HCT116 (cell line): ENCODE measurements around the gene CAB39.

ENCODE experiments used
- CTCF ChIP-seq, 3 experiments: fragments of 200-600 bp in 1 of 3; sonication (generic) in 1 of 3; IDR thresholded peaks in 2 of 3; conservative IDR thresholded peaks in 1 of 3; 2 replicates each; pipeline ENCODE4 v1.5.1; 2012 to 2017; ENCODE audit warnings: low read depth in 2 of 3, low read length in 2 of 3, antibody characterized with exemption in 1 of 3, borderline replicate concordance in 1 of 3, control low read depth in 1 of 3, mild to moderate bottlenecking in 1 of 3, mixed read lengths in 1 of 3, mixed run types in 1 of 3, moderate library complexity in 1 of 3; ENCODE audit not compliant: insufficient read depth in 1 of 3
- EGR1 ChIP-seq: IDR thresholded peaks from 2 replicates; pipeline ENCODE4 v1.6.1; 2012; ENCODE audit warnings: low read depth
- ELF1 ChIP-seq: IDR thresholded peaks from 2 replicates; pipeline ENCODE4 v1.6.1; 2012; ENCODE audit warnings: low read depth, borderline replicate concordance
- EZH2 ChIP-seq: fragments of 200-600 bp; sonication (generic); IDR thresholded peaks from 2 replicates; pipeline ENCODE4 v1.6.1; 2017; ENCODE audit warnings: antibody characterized with exemption, mixed run types
- EZH2phosphoT487 ChIP-seq: fragments of 200-600 bp; IDR thresholded peaks from 2 replicates; pipeline ENCODE4 v1.6.1; 2018; ENCODE audit warnings: antibody characterized with exemption, borderline replicate concordance
- JUND ChIP-seq: IDR thresholded peaks from 2 replicates; pipeline ENCODE4 v1.6.1; 2012
- POLR2A ChIP-seq: IDR thresholded peaks from 2 replicates; pipeline ENCODE4 v1.7.0; 2011; ENCODE audit warnings: borderline replicate concordance; ENCODE audit not compliant: insufficient read depth, insufficient read length; ENCODE audit errors: extremely low read depth
- POLR2AphosphoS5 ChIP-seq: IDR thresholded peaks from 2 replicates; pipeline ENCODE4 v1.6.1; 2011; ENCODE audit warnings: mild to moderate bottlenecking, low read depth, low read length, moderate library complexity
- SIN3A ChIP-seq: IDR thresholded peaks from 2 replicates; pipeline ENCODE4 v1.6.1; 2012; ENCODE audit warnings: low read depth
- SP1 ChIP-seq: IDR thresholded peaks from 2 replicates; pipeline ENCODE4 v1.6.1; 2012; ENCODE audit warnings: low read depth
- TCF7L2 ChIP-seq: IDR thresholded peaks from 2 replicates; pipeline ENCODE4 v1.7.0; 2011; ENCODE audit warnings: borderline replicate concordance, inconsistent platforms; ENCODE audit not compliant: insufficient read depth, insufficient read length; ENCODE audit errors: extremely low read depth
- ZNF274 ChIP-seq: fragments of 200-500 bp; sonication (Bioruptor generic); IDR thresholded peaks from 2 replicates; pipeline ENCODE4 v1.6.1; 2014; ENCODE audit warnings: mild to moderate bottlenecking, low read depth, low read length, inconsistent platforms
- TF ChIP-seq, protein P1 (sequence below): IDR thresholded peaks from 2 replicates; pipeline ENCODE4 v1.6.1; 2012
- TF ChIP-seq, protein P2 (sequence below): IDR thresholded peaks from 2 replicates; pipeline ENCODE4 v1.6.1; 2012; ENCODE audit warnings: low read depth

DNA sequence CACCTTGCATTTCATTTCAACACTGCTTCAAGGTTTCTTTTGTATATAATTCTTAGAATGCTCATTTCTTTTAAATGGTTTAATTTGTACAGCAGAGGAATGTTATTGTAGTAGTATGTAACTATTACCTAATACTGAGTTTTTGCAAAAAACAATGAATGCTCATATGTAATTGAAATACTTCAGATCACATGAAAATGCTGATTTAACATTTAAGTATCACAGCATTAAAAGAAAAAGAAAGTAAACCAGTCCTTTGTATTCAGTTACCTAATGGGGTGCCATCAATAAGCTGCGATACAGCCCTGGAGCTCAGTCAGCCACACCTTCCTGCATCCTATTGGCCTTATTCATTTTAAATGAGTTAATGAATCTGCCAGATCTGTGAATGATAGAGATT, 106.8 kb downstream of the CAB39 start:
- TF ChIP-seq POLR2AphosphoS5 = no peak
- TF ChIP-seq JUND = no peak
- TF ChIP-seq SIN3A = no peak
- no peak for TF ChIP-seq CTCF (IDR thresholded peaks at IDR 0.05 in 2 of 3, conservative IDR thresholded peaks at IDR 0.05 in 1 of 3; ENCODE audit: borderline replicate concordance in 1 of 3, insufficient read depth in 1 of 3, low read depth in 2 of 3, low read length in 2 of 3)
- no peak for TF ChIP-seq EZH2
- no peak for TF ChIP-seq POLR2A
- TF ChIP-seq, protein P1, sequence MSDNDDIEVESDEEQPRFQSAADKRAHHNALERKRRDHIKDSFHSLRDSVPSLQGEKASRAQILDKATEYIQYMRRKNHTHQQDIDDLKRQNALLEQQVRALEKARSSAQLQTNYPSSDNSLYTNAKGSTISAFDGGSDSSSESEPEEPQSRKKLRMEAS = no peak
- TF ChIP-seq ELF1 = no peak
- TF ChIP-seq SP1 = no peak
- no peak for TF ChIP-seq TCF7L2
- TF ChIP-seq ZNF274 = no peak
- TF ChIP-seq, protein P2, sequence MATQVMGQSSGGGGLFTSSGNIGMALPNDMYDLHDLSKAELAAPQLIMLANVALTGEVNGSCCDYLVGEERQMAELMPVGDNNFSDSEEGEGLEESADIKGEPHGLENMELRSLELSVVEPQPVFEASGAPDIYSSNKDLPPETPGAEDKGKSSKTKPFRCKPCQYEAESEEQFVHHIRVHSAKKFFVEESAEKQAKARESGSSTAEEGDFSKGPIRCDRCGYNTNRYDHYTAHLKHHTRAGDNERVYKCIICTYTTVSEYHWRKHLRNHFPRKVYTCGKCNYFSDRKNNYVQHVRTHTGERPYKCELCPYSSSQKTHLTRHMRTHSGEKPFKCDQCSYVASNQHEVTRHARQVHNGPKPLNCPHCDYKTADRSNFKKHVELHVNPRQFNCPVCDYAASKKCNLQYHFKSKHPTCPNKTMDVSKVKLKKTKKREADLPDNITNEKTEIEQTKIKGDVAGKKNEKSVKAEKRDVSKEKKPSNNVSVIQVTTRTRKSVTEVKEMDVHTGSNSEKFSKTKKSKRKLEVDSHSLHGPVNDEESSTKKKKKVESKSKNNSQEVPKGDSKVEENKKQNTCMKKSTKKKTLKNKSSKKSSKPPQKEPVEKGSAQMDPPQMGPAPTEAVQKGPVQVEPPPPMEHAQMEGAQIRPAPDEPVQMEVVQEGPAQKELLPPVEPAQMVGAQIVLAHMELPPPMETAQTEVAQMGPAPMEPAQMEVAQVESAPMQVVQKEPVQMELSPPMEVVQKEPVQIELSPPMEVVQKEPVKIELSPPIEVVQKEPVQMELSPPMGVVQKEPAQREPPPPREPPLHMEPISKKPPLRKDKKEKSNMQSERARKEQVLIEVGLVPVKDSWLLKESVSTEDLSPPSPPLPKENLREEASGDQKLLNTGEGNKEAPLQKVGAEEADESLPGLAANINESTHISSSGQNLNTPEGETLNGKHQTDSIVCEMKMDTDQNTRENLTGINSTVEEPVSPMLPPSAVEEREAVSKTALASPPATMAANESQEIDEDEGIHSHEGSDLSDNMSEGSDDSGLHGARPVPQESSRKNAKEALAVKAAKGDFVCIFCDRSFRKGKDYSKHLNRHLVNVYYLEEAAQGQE = no peak
- TF ChIP-seq EGR1 = no peak
- TF ChIP-seq EZH2phosphoT487 = no peak
